ENCODE measurements around the gene P2RY2.
"Not testable (repeated sequence)": the region's sequence is repeated elsewhere in the genome, so short reads cannot be mapped to it uniquely, and the experiment has no call there.

Gene P2RY2

GRCh38 chr11:73188301-73188700 lies 29.8 kb upstream of the P2RY2 start:
- DNase-seq (ENCODE audit: low read depth), result no peak

GRCh38 chr11:73189315-73189714 lies 28.8 kb upstream of the P2RY2 start:
- no peak for DNase-seq (ENCODE audit: low read depth)

- no peak for DNase-seq (ENCODE audit: low read depth)
These were observed 28.1 kb upstream of the P2RY2 start for GRCh38 chr11:73189723-73190556.

GRCh38 chr11:73190557-73190885 lies 27.6 kb upstream of the P2RY2 start:
- DNase-seq (ENCODE audit: low read depth), result no peak

- DNase-seq (ENCODE audit: low read depth), result no peak
These were observed 26.9 kb upstream of the P2RY2 start for GRCh38 chr11:73191151-73191550.

- no peak for DNase-seq (ENCODE audit: low read depth)
These were observed 25.8 kb upstream of the P2RY2 start for GRCh38 chr11:73192272-73192671.

GRCh38 chr11:73193251-73194033 lies 24.6 kb upstream of the P2RY2 start:
- DNase-seq (ENCODE audit: low read depth), result no peak

- no peak for DNase-seq (ENCODE audit: low read depth)
These were observed 24.0 kb upstream of the P2RY2 start for GRCh38 chr11:73194034-73194507.

- no peak for DNase-seq (ENCODE audit: low read depth)
These were observed 23.5 kb upstream of the P2RY2 start for GRCh38 chr11:73194593-73194992.

GRCh38 chr11:73195191-73196007 lies 22.7 kb upstream of the P2RY2 start:
- DNase-seq (ENCODE audit: low read depth), result no peak

GRCh38 chr11:73196576-73196975 lies 21.5 kb upstream of the P2RY2 start:
- no peak for DNase-seq (ENCODE audit: low read depth)

- DNase-seq (ENCODE audit: low read depth), result no peak
These were observed 20.7 kb upstream of the P2RY2 start for GRCh38 chr11:73197348-73197747.

GRCh38 chr11:73197787-73198186 lies 20.3 kb upstream of the P2RY2 start:
- not testable (repeated sequence) for DNase-seq (ENCODE audit: low read depth)

- DNase-seq (ENCODE audit: low read depth), result no peak
These were observed 19.4 kb upstream of the P2RY2 start for GRCh38 chr11:73198677-73199076.

- DNase-seq (ENCODE audit: low read depth), result no peak
These were observed 18.6 kb upstream of the P2RY2 start for GRCh38 chr11:73199446-73199845.

GRCh38 chr11:73200256-73200655 lies 17.8 kb upstream of the P2RY2 start:
- no peak for DNase-seq (ENCODE audit: low read depth)

- no peak for DNase-seq (ENCODE audit: low read depth)
These were observed 16.8 kb upstream of the P2RY2 start for GRCh38 chr11:73201249-73201648.

GRCh38 chr11:73201888-73202780 lies 15.9 kb upstream of the P2RY2 start:
- DNase-seq (ENCODE audit: low read depth), result no peak

GRCh38 chr11:73203322-73203721 lies 14.8 kb upstream of the P2RY2 start:
- DNase-seq (ENCODE audit: low read depth), result no peak

GRCh38 chr11:73203790-73204189 lies 14.3 kb upstream of the P2RY2 start:
- no peak for DNase-seq (ENCODE audit: low read depth)

- DNase-seq (ENCODE audit: low read depth), result no peak
These were observed 13.4 kb upstream of the P2RY2 start for GRCh38 chr11:73204711-73205121.

Data from stimulated activated CD8-positive, alpha-beta memory T cell treated with anti-CD3 and anti-CD28 coated beads, Interleukin-7, amount 100 ng/mL, for 24 hours (primary cell).